Liver (tissue), 9 donors: ENCODE measurements around the gene ERMN. TPM values are rescaled to one million over a fixed set of nuclear protein-coding genes. Genes with fewer than 3 reads are reported as not detected.

Source experiments
- DNase-seq: peaks from one replicate; pipeline ENCODE4 v3.0.0-alpha.2; 2017; ENCODE audit warnings: low spot score
- H3K27ac ChIP-seq, 2 donors: one replicate each; pipeline ENCODE4 v1.7.0; 2013; ENCODE audit warnings: inconsistent platforms in 2 of 2, low read length in 2 of 2, control low read depth in 1 of 2, low read depth in 1 of 2, mild to moderate bottlenecking in 1 of 2
- H3K27me3 ChIP-seq, 4 donors: one replicate each; pipeline versions ENCODE4 v1.6.1 to v1.7.0; 2013; ENCODE audit warnings: low read length in 3 of 4, inconsistent platforms in 1 of 4, mild to moderate bottlenecking in 1 of 4, moderate library complexity in 1 of 4; ENCODE audit not compliant: control insufficient read depth in 4 of 4, insufficient read depth in 4 of 4
- H3K36me3 ChIP-seq, 4 donors: one replicate each; pipeline versions ENCODE4 v1.6.1 to v1.7.0; 2013; ENCODE audit warnings: low read length in 3 of 4, mild to moderate bottlenecking in 3 of 4, low read depth in 1 of 4, moderate library complexity in 1 of 4; ENCODE audit not compliant: control insufficient read depth in 4 of 4, insufficient read depth in 3 of 4
- H3K4me1 ChIP-seq, 4 donors: one replicate each; pipeline versions ENCODE4 v1.6.1 to v1.7.0; 2013; ENCODE audit warnings: low read length in 3 of 4, mild to moderate bottlenecking in 3 of 4, moderate library complexity in 1 of 4; ENCODE audit not compliant: control insufficient read depth in 4 of 4, insufficient read depth in 4 of 4
- H3K4me3 ChIP-seq, 3 donors: one replicate each; pipeline versions ENCODE4 v1.6.1 to v1.7.0; 2013; ENCODE audit warnings: low read length in 3 of 3, control low read depth in 1 of 3, low read depth in 1 of 3, mild to moderate bottlenecking in 1 of 3
- H3K9ac ChIP-seq, 2 donors: one replicate each; pipeline ENCODE4 v1.7.0; 2013; ENCODE audit warnings: low read length in 2 of 2, mild to moderate bottlenecking in 2 of 2, moderate library complexity in 2 of 2, control low read depth in 1 of 2, low read depth in 1 of 2
- H3K9me3 ChIP-seq, 4 donors: one replicate each; pipeline versions ENCODE4 v1.6.1 to v1.7.0; 2013; ENCODE audit warnings: low read length in 3 of 4; ENCODE audit not compliant: control insufficient read depth in 4 of 4
- CTCF ChIP-seq: fragments of 150-350 bp; IDR thresholded peaks from 2 replicates; pipeline ENCODE4 v1.5.1; 2017; ENCODE audit warnings: improper control_type of control experiment, low read depth, low read length; ENCODE audit not compliant: missing input control
- EGR1 ChIP-seq, 2 donors: IDR thresholded peaks; 2 replicates each; pipeline ENCODE4 v1.6.1; 2016 to 2018; ENCODE audit warnings: antibody characterized with exemption in 2 of 2, low read depth in 2 of 2
- GABPA ChIP-seq, 2 donors: IDR thresholded peaks in 1 of 2; conservative IDR thresholded peaks in 1 of 2; 2 replicates each; pipeline ENCODE4 v1.6.1; 2016; ENCODE audit warnings: antibody characterized with exemption in 2 of 2, mild to moderate bottlenecking in 1 of 2, moderate library complexity in 1 of 2
- HNF4A ChIP-seq, 2 donors: conservative IDR thresholded peaks; 2 replicates each; pipeline ENCODE4 v1.6.1; 2016; ENCODE audit warnings: antibody characterized with exemption in 2 of 2, mild to moderate bottlenecking in 2 of 2
- NR2F2 ChIP-seq: IDR thresholded peaks from 2 replicates; pipeline ENCODE4 v1.6.1; 2016; ENCODE audit warnings: antibody characterized with exemption
- RAD21 ChIP-seq, 2 donors: IDR thresholded peaks; 2 replicates each; pipeline ENCODE4 v1.6.1; 2016; ENCODE audit warnings: antibody characterized with exemption in 2 of 2, mild to moderate bottlenecking in 2 of 2
- RXRA ChIP-seq, 2 donors: IDR thresholded peaks; 2 replicates each; pipeline ENCODE4 v1.6.1; 2017 to 2018; ENCODE audit warnings: antibody characterized with exemption in 2 of 2, mild to moderate bottlenecking in 1 of 2
- SP1 ChIP-seq: IDR thresholded peaks from 2 replicates; pipeline ENCODE4 v1.6.1; 2018; ENCODE audit warnings: antibody characterized with exemption, mild to moderate bottlenecking
- TAF1 ChIP-seq: conservative IDR thresholded peaks from 2 replicates; pipeline ENCODE4 v1.6.1; 2016; ENCODE audit warnings: antibody characterized with exemption, mild to moderate bottlenecking
- YY1 ChIP-seq: IDR thresholded peaks from 2 replicates; pipeline ENCODE4 v1.6.1; 2016; ENCODE audit warnings: antibody characterized with exemption, mild to moderate bottlenecking
- WGBS: extraction: QIAGEN DNeasy Blood & Tissue Kit; methylation state at CpG from one replicate; pipeline ENCODE4 v1.1.7; 2013; 5-methylcytosine and 5-hydroxymethylcytosine counted together
- polyA plus RNA-seq, 2 donors: library from polyadenylated mRNA; stranded (reverse) in 1 of 2; unstranded in 1 of 2; fragments of 200-250 nt in 1 of 2; fragments of >200 nt in 1 of 2; fragmentation: Nextera tagmentation in 1 of 2; extraction: Ambion mirVana in 1 of 2; gene quantifications; one replicate each; pipeline versions ENCODE4 v1.2.1 to v1.2.3, GENCODE V29; 2013 to 2015
- total RNA-seq, 2 donors: library from RNA; depleted of rRNA; stranded (reverse); fragments of >200 nt; gene quantifications; one replicate each; pipeline ENCODE4 v1.2.3, GENCODE V29; 2014
- TF ChIP-seq, protein P1 (sequence below): IDR thresholded peaks from 2 replicates; pipeline ENCODE4 v1.6.1; 2016; ENCODE audit warnings: antibody characterized with exemption, mild to moderate bottlenecking
- TF ChIP-seq, protein P2 (sequence below): IDR thresholded peaks from 2 replicates; pipeline ENCODE4 v1.6.1; 2016; ENCODE audit warnings: antibody characterized with exemption
- TF ChIP-seq, protein P3 (sequence below): IDR thresholded peaks from 2 replicates; pipeline ENCODE4 v1.6.1; 2016; ENCODE audit warnings: antibody characterized with exemption
- donor health status: healthy.
- donor health status: healthy.
- donor health status: healthy.
- donor health status: healthy.
- donor health status: healthy.

Gene ERMN
- total and polyA plus RNA-seq, 4 donors = 0.05 to 0.08 TPM; not detected in 2

GRCh38 chr2:157327621-157328500 is 2.2 kb upstream of the ERMN start:
- H3K27ac ChIP-seq = no peak overlapping the region
- H3K27me3 ChIP-seq = no peaks in the 10 kb centered on the region
- H3K36me3 ChIP-seq = no peaks in the 10 kb centered on the region
- H3K9ac ChIP-seq = no peak overlapping the region
- H3K4me3 ChIP-seq = no peak overlapping the region
- H3K9me3 ChIP-seq = no peaks in the 10 kb centered on the region
- WGBS = 45% methylated on average over 11 of the region's 11 CpGs
- TF ChIP-seq NR2F2 (no peak), TAF1 (no peak), RXRA (IDR thresholded peaks at IDR 0.05) (no peak), HNF4A (conservative IDR thresholded peaks at IDR 0.05) (peak in 1 of 2 donors; percentile 7), RAD21 (IDR thresholded peaks at IDR 0.05) (peak; percentile 80 to 83), GABPA (IDR thresholded peaks at IDR 0.05 in 1 of 2, conservative IDR thresholded peaks at IDR 0.05 in 1 of 2) (no peak), YY1 (no peak), CTCF (peak; percentile 79), SP1 (no peak), EGR1 (IDR thresholded peaks at IDR 0.05; ENCODE audit: low read depth in 2 of 2) (no peak)
- peaks cover 0 to 4% (median 1%) of the 10 kb centered on the region in 4 donors for H3K4me1 ChIP-seq
- peak; percentile 81 for DNase-seq

DNA sequence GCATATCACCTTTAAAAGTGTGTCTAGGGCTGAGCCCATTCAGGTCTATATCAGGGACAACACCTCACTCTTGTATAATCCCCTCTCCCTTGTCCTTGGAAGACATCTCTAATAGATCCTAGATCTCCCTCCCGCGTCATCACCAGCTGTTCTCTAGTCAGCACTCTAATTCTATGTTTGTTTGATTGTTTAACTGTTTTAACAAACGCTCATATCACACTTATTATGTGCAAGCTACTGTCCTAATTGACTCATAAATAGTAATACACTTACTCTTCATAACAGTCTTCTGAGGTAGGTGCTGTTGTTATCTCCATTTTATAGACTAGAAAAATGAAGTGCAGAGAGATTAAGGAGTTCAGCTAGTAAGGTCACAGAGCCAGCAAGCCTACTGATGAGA is 1.6 kb upstream of the ERMN start:
- WGBS = 69% methylated on average over 3 of the region's 3 CpGs
- H3K36me3 ChIP-seq = no peaks in the 10 kb centered on the region
- no peaks in the 10 kb centered on the region for H3K9me3 ChIP-seq
- H3K4me1 ChIP-seq = peaks cover 0 to 4% (median 1%) of the 10 kb centered on the region in 4 donors
- H3K4me3 ChIP-seq = no peak overlapping the region
- DNase-seq = no peak
- H3K27me3 ChIP-seq = no peaks in the 10 kb centered on the region
- no peak overlapping the region for H3K9ac ChIP-seq
- TF ChIP-seq, protein P1, sequence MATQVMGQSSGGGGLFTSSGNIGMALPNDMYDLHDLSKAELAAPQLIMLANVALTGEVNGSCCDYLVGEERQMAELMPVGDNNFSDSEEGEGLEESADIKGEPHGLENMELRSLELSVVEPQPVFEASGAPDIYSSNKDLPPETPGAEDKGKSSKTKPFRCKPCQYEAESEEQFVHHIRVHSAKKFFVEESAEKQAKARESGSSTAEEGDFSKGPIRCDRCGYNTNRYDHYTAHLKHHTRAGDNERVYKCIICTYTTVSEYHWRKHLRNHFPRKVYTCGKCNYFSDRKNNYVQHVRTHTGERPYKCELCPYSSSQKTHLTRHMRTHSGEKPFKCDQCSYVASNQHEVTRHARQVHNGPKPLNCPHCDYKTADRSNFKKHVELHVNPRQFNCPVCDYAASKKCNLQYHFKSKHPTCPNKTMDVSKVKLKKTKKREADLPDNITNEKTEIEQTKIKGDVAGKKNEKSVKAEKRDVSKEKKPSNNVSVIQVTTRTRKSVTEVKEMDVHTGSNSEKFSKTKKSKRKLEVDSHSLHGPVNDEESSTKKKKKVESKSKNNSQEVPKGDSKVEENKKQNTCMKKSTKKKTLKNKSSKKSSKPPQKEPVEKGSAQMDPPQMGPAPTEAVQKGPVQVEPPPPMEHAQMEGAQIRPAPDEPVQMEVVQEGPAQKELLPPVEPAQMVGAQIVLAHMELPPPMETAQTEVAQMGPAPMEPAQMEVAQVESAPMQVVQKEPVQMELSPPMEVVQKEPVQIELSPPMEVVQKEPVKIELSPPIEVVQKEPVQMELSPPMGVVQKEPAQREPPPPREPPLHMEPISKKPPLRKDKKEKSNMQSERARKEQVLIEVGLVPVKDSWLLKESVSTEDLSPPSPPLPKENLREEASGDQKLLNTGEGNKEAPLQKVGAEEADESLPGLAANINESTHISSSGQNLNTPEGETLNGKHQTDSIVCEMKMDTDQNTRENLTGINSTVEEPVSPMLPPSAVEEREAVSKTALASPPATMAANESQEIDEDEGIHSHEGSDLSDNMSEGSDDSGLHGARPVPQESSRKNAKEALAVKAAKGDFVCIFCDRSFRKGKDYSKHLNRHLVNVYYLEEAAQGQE = no peak
- TF ChIP-seq, protein P2, sequence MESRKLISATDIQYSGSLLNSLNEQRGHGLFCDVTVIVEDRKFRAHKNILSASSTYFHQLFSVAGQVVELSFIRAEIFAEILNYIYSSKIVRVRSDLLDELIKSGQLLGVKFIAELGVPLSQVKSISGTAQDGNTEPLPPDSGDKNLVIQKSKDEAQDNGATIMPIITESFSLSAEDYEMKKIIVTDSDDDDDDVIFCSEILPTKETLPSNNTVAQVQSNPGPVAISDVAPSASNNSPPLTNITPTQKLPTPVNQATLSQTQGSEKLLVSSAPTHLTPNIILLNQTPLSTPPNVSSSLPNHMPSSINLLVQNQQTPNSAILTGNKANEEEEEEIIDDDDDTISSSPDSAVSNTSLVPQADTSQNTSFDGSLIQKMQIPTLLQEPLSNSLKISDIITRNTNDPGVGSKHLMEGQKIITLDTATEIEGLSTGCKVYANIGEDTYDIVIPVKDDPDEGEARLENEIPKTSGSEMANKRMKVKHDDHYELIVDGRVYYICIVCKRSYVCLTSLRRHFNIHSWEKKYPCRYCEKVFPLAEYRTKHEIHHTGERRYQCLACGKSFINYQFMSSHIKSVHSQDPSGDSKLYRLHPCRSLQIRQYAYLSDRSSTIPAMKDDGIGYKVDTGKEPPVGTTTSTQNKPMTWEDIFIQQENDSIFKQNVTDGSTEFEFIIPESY = no peak
- TF ChIP-seq EGR1 (IDR thresholded peaks at IDR 0.05; ENCODE audit: low read depth in 2 of 2) (no peak), TAF1 (no peak)
- TF ChIP-seq, protein P3, sequence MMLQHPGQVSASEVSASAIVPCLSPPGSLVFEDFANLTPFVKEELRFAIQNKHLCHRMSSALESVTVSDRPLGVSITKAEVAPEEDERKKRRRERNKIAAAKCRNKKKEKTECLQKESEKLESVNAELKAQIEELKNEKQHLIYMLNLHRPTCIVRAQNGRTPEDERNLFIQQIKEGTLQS = no peak
- H3K27ac ChIP-seq = no peak overlapping the region
